HepG2 (cell line): ENCODE measurements around the gene AK3. TPM values are rescaled to one million over a fixed set of nuclear protein-coding genes. Genes with fewer than 3 reads are reported as not detected.

ENCODE experiments used
- ATAC-seq: fragments of 200-7000 bp; cut with Tn5 transposase; 3 replicates; pipeline ENCODE4 v1.9.1; 2020; ENCODE audit warnings: mild to moderate bottlenecking, moderate library complexity
- BruUV-seq: library from RNA; stranded (reverse); fragments of 400-500 nt; replicated peaks from 2 replicates; lab custom pipeline; 2021; lab: Mats Ljungman, UMichigan
- CTCF ChIA-PET: fragments of 300-600 bp; formaldehyde crosslinking; extraction: SDS; loops from one replicate; lab custom pipeline; 2021; ENCODE audit warnings: low total read pairs, inconsistent platforms, low intra/inter-chr PET ratio; lab: Yijun Ruan, JAX
- POLR2A ChIA-PET: fragments of 350-600 bp; sonication (Branson Sonifier 250); formaldehyde crosslinking; loops from one replicate; lab custom pipeline; 2020; ENCODE audit warnings: antibody characterized with exemption, inconsistent platforms; lab: Yijun Ruan, JAX
- DNase-seq: peaks from one replicate; pipeline ENCODE4 v3.0.0-alpha.2; 2015; ENCODE audit warnings: low spot score
- FAIRE-seq: peaks from 3 replicates; lab custom pipeline; 2011; peaks lifted over from hg19 to GRCh38; lab: Jason Lieb, UNC
- H2AFZ ChIP-seq: one replicate; pipeline ENCODE4 v1.6.1; 2011; ENCODE audit warnings: low read length, inconsistent platforms
- H3K27ac ChIP-seq: fragments of 300-600 bp; 3 replicates; pipeline ENCODE4 v1.8.0; 2011; ENCODE audit warnings: mixed run types, mild to moderate bottlenecking, mixed read lengths, low read length, inconsistent platforms; ENCODE audit not compliant: insufficient read depth; ENCODE audit errors: extremely low read length
- H3K27me3 ChIP-seq, 2 experiments: fragments of 200-600 bp in 1 of 2; 2 replicates in 1 of 2; 3 replicates in 1 of 2; pipeline versions ENCODE4 v1.6.0 to v1.8.0; 2011; ENCODE audit warnings: low read length in 2 of 2, mild to moderate bottlenecking in 2 of 2, moderate library complexity in 2 of 2, inconsistent platforms in 1 of 2; ENCODE audit not compliant: insufficient read depth in 2 of 2, control insufficient read depth in 1 of 2
- H3K36me3 ChIP-seq, 2 experiments: fragments of 200-600 bp in 1 of 2; replicated peaks in 1 of 2; 2 replicates in 1 of 2; 3 replicates in 1 of 2; pipeline versions ENCODE4 v1.5.1 to v1.8.0; 2011; ENCODE audit warnings: low read length in 2 of 2, inconsistent platforms in 1 of 2; ENCODE audit not compliant: insufficient read depth in 2 of 2, control insufficient read depth in 1 of 2
- H3K4me1 ChIP-seq: 2 replicates; pipeline ENCODE4 v1.5.1; 2012; ENCODE audit warnings: low read length, inconsistent platforms; ENCODE audit not compliant: insufficient read depth
- H3K4me2 ChIP-seq: 2 replicates; pipeline ENCODE4 v1.6.0; 2011; ENCODE audit warnings: low read depth, low read length, inconsistent platforms
- H3K4me3 ChIP-seq, 3 experiments: fragments of 200-600 bp in 1 of 3; sonication (generic), shearing (Covaris generic) in 1 of 3; replicated peaks in 1 of 3; 2 replicates each; pipeline ENCODE4 v1.5.1; 2011 to 2016; ENCODE audit warnings: low read length in 3 of 3, inconsistent platforms in 2 of 3, low read depth in 2 of 3, mild to moderate bottlenecking in 2 of 3, control low read depth in 1 of 3, mixed read lengths in 1 of 3; ENCODE audit not compliant: insufficient read depth in 1 of 3
- H3K79me2 ChIP-seq: one replicate; pipeline ENCODE4 v1.6.1; 2011; ENCODE audit warnings: low read length, inconsistent platforms; ENCODE audit not compliant: insufficient read depth
- H3K9ac ChIP-seq: 2 replicates; pipeline ENCODE4 v1.6.0; 2011; ENCODE audit warnings: mild to moderate bottlenecking, low read depth, low read length, inconsistent platforms; ENCODE audit not compliant: insufficient read depth
- H3K9me3 ChIP-seq: 2 replicates; pipeline ENCODE4 v1.5.1; 2012; ENCODE audit warnings: mild to moderate bottlenecking, low read length
- H4K20me1 ChIP-seq: 2 replicates; pipeline ENCODE4 v1.6.0; 2011; ENCODE audit warnings: inconsistent platforms, mild to moderate bottlenecking, low read length, moderate library complexity; ENCODE audit not compliant: insufficient read depth
- HES4 ChIP-seq: sonication (generic); formaldehyde crosslinking; IDR thresholded peaks from 2 replicates; pipeline ENCODE4 v1.9.0; 2021; ENCODE audit warnings: mild to moderate bottlenecking, missing genetic modification reagents, borderline replicate concordance
- IRF2 ChIP-seq: IDR thresholded peaks from 2 replicates; pipeline ENCODE4 v1.6.1; 2018; ENCODE audit warnings: missing genetic modification reagents, missing compliant biosample characterization
- MAZ ChIP-seq, 2 experiments: sonication (generic) in 1 of 2; formaldehyde crosslinking in 1 of 2; IDR thresholded peaks; 2 replicates each; pipeline versions ENCODE4 v1.5.0 to v1.6.1; 2012 to 2020; ENCODE audit warnings: low read depth in 2 of 2, mild to moderate bottlenecking in 2 of 2, borderline replicate concordance in 1 of 2, improper control_type of control experiment in 1 of 2, low read length in 1 of 2, missing genetic modification reagents in 1 of 2, moderate library complexity in 1 of 2
- MED13 ChIP-seq: sonication (generic); formaldehyde crosslinking; IDR thresholded peaks from 2 replicates; pipeline ENCODE4 v1.5.0; 2020; ENCODE audit warnings: missing genetic modification reagents
- MED8 ChIP-seq: sonication (generic); formaldehyde crosslinking; IDR thresholded peaks from 2 replicates; pipeline ENCODE4 v1.8.1; 2023; ENCODE audit warnings: mild to moderate bottlenecking, missing genetic modification reagents; ENCODE audit not compliant: insufficient replicate concordance
- POLR2AphosphoS2 ChIP-seq: IDR thresholded peaks from 2 replicates; pipeline ENCODE4 v1.6.1; 2011; ENCODE audit warnings: low read depth, low read length, improper control_type of control experiment
- TARDBP ChIP-seq: sonication (generic); formaldehyde crosslinking; IDR thresholded peaks from 2 replicates; pipeline ENCODE4 v1.8.0; 2022; ENCODE audit warnings: mild to moderate bottlenecking, missing genetic modification reagents
- ZBTB21 ChIP-seq: sonication (generic); formaldehyde crosslinking; IDR thresholded peaks from 2 replicates; pipeline ENCODE4 v1.4.0; 2020; ENCODE audit warnings: missing genetic modification reagents
- ZNF121 ChIP-seq: sonication (generic); formaldehyde crosslinking; IDR thresholded peaks from 2 replicates; pipeline ENCODE4 v1.5.0; 2020; ENCODE audit warnings: mild to moderate bottlenecking, missing genetic modification reagents
- ZNF235 ChIP-seq: sonication (generic); formaldehyde crosslinking; IDR thresholded peaks from 2 replicates; pipeline ENCODE4 v1.8.1; 2023; ENCODE audit warnings: mild to moderate bottlenecking, missing genetic modification reagents, borderline replicate concordance
- ZNF274 ChIP-seq: sonication (generic); formaldehyde crosslinking; IDR thresholded peaks from 2 replicates; pipeline ENCODE4 v1.5.1; 2020; ENCODE audit warnings: mild to moderate bottlenecking, missing genetic modification reagents
- ZNF350 ChIP-seq: sonication (generic); formaldehyde crosslinking; IDR thresholded peaks from 2 replicates; pipeline ENCODE4 v1.4.0; 2020; ENCODE audit warnings: mild to moderate bottlenecking, low read depth, missing genetic modification reagents, borderline replicate concordance
- whole genome bisulfite sequencing: methylation state at CpG from one replicate; pipeline ENCODE4 v1.1.6; 2017; ENCODE audit warnings: low lambda C conversion rate; 5-methylcytosine and 5-hydroxymethylcytosine counted together
- in situ Hi-C: cut with HindIII; loops from 2 replicates; pipeline ENCODE4 v1.10.0; 2017; ENCODE audit warnings: low pct_unique_long_range_greater_than_20kb; ENCODE audit not compliant: extremely low pct_ligation_motif_present
- intact Hi-C: fragments of 100-400 bp; cut with micrococcal nuclease; formaldehyde crosslinking; loops from one replicate; pipeline ENCODE4 v1.10.0; 2022; ENCODE audit not compliant: unreplicated experiment
- polyA plus RNA-seq, 8 experiments: library from polyadenylated mRNA; depleted of rRNA in 3 of 8; stranded (reverse) in 7 of 8; unstranded in 1 of 8; fragments of >200 nt; fragmentation: Illumina TruSeq in 4 of 8; extraction: Trizol in 4 of 8; gene quantifications; 2 replicates each; pipeline versions ENCODE4 v1.2.1 to v1.2.3, GENCODE V29; 2011 to 2016; ENCODE audit warnings: low read depth in 4 of 8, missing spikeins in 1 of 8, mixed read lengths in 1 of 8; ENCODE audit not compliant: insufficient read depth in 1 of 8
- total RNA-seq, 5 experiments: library from RNA; depleted of rRNA; stranded (reverse); fragments of >200 nt; fragmentation: Illumina TruSeq; extraction: Trizol; gene quantifications; 2 replicates each; pipeline ENCODE4 v1.2.3, GENCODE V29; 2016; ENCODE audit warnings: low read depth in 1 of 5
- TF ChIP-seq, protein P1 (sequence below): IDR thresholded peaks from 2 replicates; pipeline ENCODE4 v1.6.1; 2016; ENCODE audit warnings: missing biosample characterization, missing genetic modification reagents, low read depth

AK3 gene
- total and polyA plus RNA-seq, 2 of the 13 experiments (the other 11 are each of a cell fraction or from before 2014, with no cell fraction given) = 76.8 to 109 TPM

- no peak for TF ChIP-seq HES4 (CRISPR knock-in tag)
Observed at GRCh38 chr9:4768681-4769080, 27.7 kb upstream of the AK3 start (continued).

- H3K79me2 ChIP-seq = no peaks in the 10 kb centered on the region
- H3K9ac ChIP-seq = no peak overlapping the region
- no peak overlapping the region for H3K4me3 ChIP-seq
- in situ Hi-C loops = loop anchor here (10.0 to 25.0 kb wide), 3 partner anchors 161 to 823 kb away; partner anchors contain the start of gene PLGRKT
- 69% methylated on average over 3 of the region's 3 CpGs for WGBS
- no peak overlapping the region for H3K27ac ChIP-seq
- POLR2A ChIA-PET = interaction anchor here (1.3 kb wide), 1 partner anchor 225 kb away, joined by 3 read pairs; no protein-coding TSS in a partner anchor
- no peaks in the 10 kb centered on the region for H4K20me1 ChIP-seq
- no peaks in the 10 kb centered on the region; a peak in 1 of 5 replicates for H3K27me3 ChIP-seq
- TF ChIP-seq ZNF121 (CRISPR knock-in tag) (peak; percentile 72), ZNF274 (CRISPR knock-in tag) (no peak)
- intact Hi-C loops = loop anchor here (5.0 kb wide), 3 partner anchors 162 to 673 kb away; partner anchors contain the start of gene PLGRKT
- DNase-seq (no peak), ATAC-seq (no peak), FAIRE-seq (no peak)
- no peaks in the 10 kb centered on the region for H3K9me3 ChIP-seq
- H3K36me3 ChIP-seq = no peaks in the 10 kb centered on the region
- H3K4me2 ChIP-seq = no peak overlapping the region
- no TSS peak for BruUV-seq
- no peak overlapping the region for H2AFZ ChIP-seq
- peaks cover 23% of the 10 kb centered on the region for H3K4me1 ChIP-seq
- CTCF ChIA-PET = interaction anchor here (2.8 to 5.4 kb wide), 2 partner anchors 160 to 224 kb away, joined by 24 to 59 read pairs; no protein-coding TSS in a partner anchor
Observed at GRCh38 chr9:4764033-4764432, 23.0 kb upstream of the AK3 start.

DNA sequence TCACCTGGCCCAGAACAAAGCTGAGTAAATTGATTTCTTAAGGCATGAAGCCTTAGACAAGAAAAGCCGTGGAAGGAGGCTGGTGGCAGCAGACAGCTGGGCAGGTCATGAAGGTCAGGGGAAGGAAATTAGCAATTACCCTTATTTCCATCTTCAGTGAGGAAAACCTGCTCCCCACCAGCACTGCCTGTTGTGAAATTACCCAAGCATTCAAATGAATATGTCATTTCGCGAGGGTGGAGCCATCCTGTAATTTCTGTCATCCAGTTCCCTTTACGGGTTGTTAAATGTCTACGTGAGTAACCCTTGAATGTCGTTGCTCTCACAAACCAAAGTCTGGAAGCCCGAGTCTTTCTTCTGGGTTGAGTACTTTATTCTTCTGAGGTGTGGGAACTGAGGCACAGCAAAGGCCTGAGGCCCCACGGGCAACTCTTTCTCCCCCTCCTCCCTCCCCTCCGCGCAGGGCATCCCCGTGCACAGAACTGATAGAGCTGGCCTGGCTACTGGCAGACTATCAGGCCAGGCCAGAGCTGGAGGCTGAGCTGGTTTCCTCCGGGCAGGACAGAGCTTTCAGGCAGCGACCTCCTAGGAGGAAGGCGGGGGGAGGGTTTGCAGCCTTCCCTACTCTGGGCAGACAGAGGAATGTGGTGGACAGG lies 22.0 kb upstream of the AK3 start:
- Histone ChIP-seq H2AFZ (no peak overlapping the region), H3K9ac (peak overlapping the region; percentile 36; the same call in 1 of the 2 replicates), H3K36me3 (no peaks in the 10 kb centered on the region), H4K20me1 (no peaks in the 10 kb centered on the region), H3K4me1 (peaks cover 23% of the 10 kb centered on the region), H3K27ac (no peak overlapping the region), H3K4me3 (peak overlapping the region; percentile 21 to 62 (median 55)), H3K4me2 (peak overlapping the region; percentile 96), H3K27me3 (no peaks in the 10 kb centered on the region; a peak in 1 of 5 replicates), H3K79me2 (no peaks in the 10 kb centered on the region), H3K9me3 (no peaks in the 10 kb centered on the region)
- no peak for FAIRE-seq
- DNase-seq = no peak
- in situ Hi-C loops = loop anchor here (10.0 to 25.0 kb wide), 3 partner anchors 162 to 824 kb away; partner anchors contain the start of gene PLGRKT
- ChIA-PET POLR2A (interaction anchor here (1.3 kb wide), 1 partner anchor 226 kb away, joined by 3 read pairs; no protein-coding TSS in a partner anchor), CTCF (interaction anchor here (2.8 to 5.4 kb wide), 2 partner anchors 161 to 225 kb away, joined by 24 to 59 read pairs; no protein-coding TSS in a partner anchor)
- intact Hi-C loops = loop anchor here (1.0 to 5.0 kb wide), 7 partner anchors 34 to 674 kb away; partner anchors contain the start of gene PLGRKT
- peak; percentile 86 for ATAC-seq
- BruUV-seq = no TSS peak
- under 1% methylated on average over 13 of the region's 14 CpGs for WGBS
- TF ChIP-seq ZNF235 (CRISPR knock-in tag) (no peak), ZBTB21 (no peak), IRF2 (CRISPR knock-in tag) (0 out of 2 replicates have a peak, but pooled peaks have one; percentile 2), POLR2AphosphoS2 (no peak), MAZ (IDR thresholded peaks at IDR 0.05; ENCODE audit: borderline replicate concordance, low read depth, low read length) (no peak), MAZ (CRISPR knock-in tag; IDR thresholded peaks at IDR 0.05; ENCODE audit: low read depth) (0 out of 2 replicates have a peak, but pooled peaks have one; percentile 53), MED8 (no peak), TARDBP (CRISPR knock-in tag) (no peak), MED13 (CRISPR knock-in tag) (no peak), ZNF350 (no peak)
- TF ChIP-seq, protein P1, sequence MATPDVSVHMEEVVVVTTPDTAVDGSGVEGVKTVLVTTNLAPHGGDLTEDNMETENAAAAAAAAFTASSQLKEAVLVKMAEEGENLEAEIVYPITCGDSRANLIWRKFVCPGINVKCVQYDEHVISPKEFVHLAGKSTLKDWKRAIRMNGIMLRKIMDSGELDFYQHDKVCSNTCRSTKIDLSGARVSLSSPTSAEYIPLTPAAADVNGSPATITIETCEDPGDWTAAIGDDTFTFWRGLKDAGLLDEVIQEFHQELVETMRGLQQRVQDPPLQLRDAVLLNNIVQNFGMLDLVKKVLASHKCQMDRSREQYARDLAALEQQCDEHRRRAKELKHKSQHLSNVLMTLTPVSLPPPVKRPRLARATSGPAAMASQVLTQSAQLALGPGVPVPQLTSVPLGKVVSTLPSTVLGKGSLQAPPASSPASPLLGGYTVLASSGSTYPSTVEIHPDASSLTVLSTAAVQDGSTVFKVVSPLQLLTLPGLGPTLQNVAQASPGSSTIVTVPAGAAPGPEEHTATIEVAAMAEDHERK (CRISPR knock-in tag) = no peak
